GM18511 (cell line): ENCODE results near the gene CLEC4M.
"Not testable (repeated sequence)": the region's sequence is repeated elsewhere in the genome, so short reads cannot be mapped to it uniquely, and the experiment has no call there.

ENCODE experiments used
- ATAC-seq: cut with Tn5 transposase; IDR thresholded peaks from one replicate; pipeline ENCODE4 v1.9.1; 2021; ENCODE audit warnings: mild to moderate bottlenecking, moderate library complexity; ENCODE audit not compliant: unreplicated experiment

Gene CLEC4M

GRCh38 chr19:7799640-7800355 lies 36.8 kb downstream of the CLEC4M start:
- no peak for ATAC-seq

GRCh38 chr19:7801020-7801570 lies 38.1 kb downstream of the CLEC4M start:
- ATAC-seq, result no peak

- ATAC-seq, result no peak
These were observed 43.2 kb downstream of the CLEC4M start for GRCh38 chr19:7806234-7806633.

- no peak for ATAC-seq
These were observed 43.8 kb downstream of the CLEC4M start for GRCh38 chr19:7806876-7807275.

GRCh38 chr19:7808108-7808507 lies 45.1 kb downstream of the CLEC4M start:
- no peak for ATAC-seq

GRCh38 chr19:7811989-7812388 lies 48.9 kb downstream of the CLEC4M start:
- no peak for ATAC-seq

- ATAC-seq, result no peak
These were observed 52.3 kb downstream of the CLEC4M start for GRCh38 chr19:7815325-7815724.

GRCh38 chr19:7816040-7816439 lies 53.0 kb downstream of the CLEC4M start:
- ATAC-seq, result not testable (repeated sequence)

GRCh38 chr19:7817801-7818200 lies 54.8 kb downstream of the CLEC4M start:
- no peak for ATAC-seq

- no peak for ATAC-seq
These were observed 55.8 kb downstream of the CLEC4M start for GRCh38 chr19:7818806-7819205.
